PC-3 (cell line): ENCODE measurements around the gene CAMTA1.

ENCODE experiments used
- EZH2phosphoT487 ChIP-seq: fragments of 300-600 bp; sonication (generic); IDR thresholded peaks from 2 replicates; pipeline ENCODE4 v1.6.1; 2018; ENCODE audit warnings: mild to moderate bottlenecking, antibody characterized with exemption, low read length, borderline replicate concordance
- TF ChIP-seq, protein P1 (sequence below): fragments of 300-600 bp; sonication (generic); conservative IDR thresholded peaks from 2 replicates; pipeline ENCODE4 v1.5.1; 2017; ENCODE audit warnings: antibody characterized with exemption, low read depth, mild to moderate bottlenecking, low read length

DNA sequence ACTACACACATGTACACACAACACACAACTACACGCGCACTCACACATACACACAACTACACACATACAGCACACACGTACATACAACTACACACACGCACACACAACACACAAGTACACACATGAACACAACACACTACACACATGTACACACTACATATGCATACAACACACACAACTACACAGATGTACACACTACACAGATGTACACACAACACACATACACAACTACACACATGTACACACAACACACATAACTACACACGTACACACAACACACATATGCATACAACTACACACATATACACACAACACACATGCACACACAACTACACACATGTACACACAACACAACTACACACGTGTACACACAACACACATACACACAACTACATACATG is 318.6 kb downstream of the CAMTA1 start:
- TF ChIP-seq, protein P1, sequence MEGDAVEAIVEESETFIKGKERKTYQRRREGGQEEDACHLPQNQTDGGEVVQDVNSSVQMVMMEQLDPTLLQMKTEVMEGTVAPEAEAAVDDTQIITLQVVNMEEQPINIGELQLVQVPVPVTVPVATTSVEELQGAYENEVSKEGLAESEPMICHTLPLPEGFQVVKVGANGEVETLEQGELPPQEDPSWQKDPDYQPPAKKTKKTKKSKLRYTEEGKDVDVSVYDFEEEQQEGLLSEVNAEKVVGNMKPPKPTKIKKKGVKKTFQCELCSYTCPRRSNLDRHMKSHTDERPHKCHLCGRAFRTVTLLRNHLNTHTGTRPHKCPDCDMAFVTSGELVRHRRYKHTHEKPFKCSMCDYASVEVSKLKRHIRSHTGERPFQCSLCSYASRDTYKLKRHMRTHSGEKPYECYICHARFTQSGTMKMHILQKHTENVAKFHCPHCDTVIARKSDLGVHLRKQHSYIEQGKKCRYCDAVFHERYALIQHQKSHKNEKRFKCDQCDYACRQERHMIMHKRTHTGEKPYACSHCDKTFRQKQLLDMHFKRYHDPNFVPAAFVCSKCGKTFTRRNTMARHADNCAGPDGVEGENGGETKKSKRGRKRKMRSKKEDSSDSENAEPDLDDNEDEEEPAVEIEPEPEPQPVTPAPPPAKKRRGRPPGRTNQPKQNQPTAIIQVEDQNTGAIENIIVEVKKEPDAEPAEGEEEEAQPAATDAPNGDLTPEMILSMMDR, result no peak
- TF ChIP-seq EZH2phosphoT487, result no peak
